ENCODE measurements around the gene STX19.
A peak's percentile ranks its signal among the peaks of the same experiment; 100 is the strongest.

STX19 gene

DNA sequence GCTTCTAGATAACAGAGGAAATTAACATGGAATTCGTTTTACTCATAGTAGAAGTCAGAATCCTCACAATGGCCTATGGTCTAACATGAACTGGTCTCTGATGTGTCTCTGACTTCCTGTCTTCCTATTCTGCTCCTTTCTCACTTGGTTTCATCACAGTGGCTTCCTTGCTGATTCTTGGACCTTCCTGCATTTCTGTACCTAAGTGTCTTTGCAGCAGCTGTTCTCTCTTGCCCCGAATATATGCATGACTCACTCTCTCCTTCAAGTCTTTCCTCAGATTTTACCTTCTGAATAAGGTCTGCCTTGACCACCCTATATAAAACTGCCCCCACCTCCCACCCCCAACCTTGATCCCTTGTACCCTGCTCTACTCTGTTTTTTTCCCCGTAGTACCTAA lies 34.3 kb downstream of the STX19 start:
- Histone ChIP-seq H3K27ac (ENCODE audit: low read length) (no peak overlapping the region), H3K9me3 (ENCODE audit: control insufficient read depth, insufficient read depth, low read length) (no peaks in the 10 kb centered on the region), H3K36me3 (ENCODE audit: control insufficient read depth, insufficient read depth, low read length) (no peaks in the 10 kb centered on the region), H3K4me1 (ENCODE audit: control insufficient read depth, insufficient read depth, low read length) (0 out of 2 replicates have a peak, but pooled peaks cover 1% of the 10 kb centered on the region), H3K27me3 (ENCODE audit: control insufficient read depth, insufficient read depth, low read length) (no peaks in the 10 kb centered on the region), H3K4me3 (ENCODE audit: low read length) (no peak overlapping the region)
- no CpG with 5 or more reads among the region's 3 CpGs for WGBS (ENCODE audit: insufficient coverage, insufficient read length)
- no peak for DNase-seq (ENCODE audit: low read depth, low spot score)

DNA sequence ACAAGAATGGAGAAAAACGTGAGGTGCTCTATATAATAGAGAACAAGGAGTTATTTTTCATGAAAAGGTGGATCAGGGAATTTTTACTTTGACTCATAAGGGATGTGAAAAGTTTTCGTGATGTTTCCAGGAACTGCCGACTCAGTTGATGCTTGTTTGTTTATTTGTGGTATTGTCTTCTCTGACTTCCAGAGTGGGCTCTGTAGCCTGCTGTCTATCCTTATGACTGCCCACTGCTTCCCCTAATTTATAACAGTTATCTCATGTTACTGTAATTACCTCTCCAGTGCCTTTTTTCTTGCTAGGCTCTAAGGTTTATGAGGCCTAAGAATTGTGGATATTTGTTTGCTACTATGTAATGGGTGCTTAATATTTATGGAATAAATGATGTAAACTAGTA lies 36.2 kb downstream of the STX19 start:
- Histone ChIP-seq H3K27me3 (ENCODE audit: control insufficient read depth, insufficient read depth, low read length) (no peaks in the 10 kb centered on the region), H3K36me3 (ENCODE audit: control insufficient read depth, insufficient read depth, low read length) (no peaks in the 10 kb centered on the region), H3K27ac (ENCODE audit: low read length) (no peak overlapping the region), H3K4me1 (ENCODE audit: control insufficient read depth, insufficient read depth, low read length) (0 out of 2 replicates have a peak, but pooled peaks cover 1% of the 10 kb centered on the region), H3K4me3 (ENCODE audit: low read length) (no peak overlapping the region), H3K9me3 (ENCODE audit: control insufficient read depth, insufficient read depth, low read length) (no peaks in the 10 kb centered on the region)
- no peak for DNase-seq (ENCODE audit: low read depth, low spot score)
- 100% methylated on average over 1 of the region's 3 CpGs for WGBS (ENCODE audit: insufficient coverage, insufficient read length)

GRCh38 chr3:93991631-93992030 lies 36.8 kb downstream of the STX19 start:
- Histone ChIP-seq H3K4me1 (ENCODE audit: control insufficient read depth, insufficient read depth, low read length) (0 out of 2 replicates have a peak, but pooled peaks cover 1% of the 10 kb centered on the region), H3K9me3 (ENCODE audit: control insufficient read depth, insufficient read depth, low read length) (no peaks in the 10 kb centered on the region), H3K36me3 (ENCODE audit: control insufficient read depth, insufficient read depth, low read length) (no peaks in the 10 kb centered on the region), H3K4me3 (ENCODE audit: low read length) (no peak overlapping the region), H3K27ac (ENCODE audit: low read length) (no peak overlapping the region), H3K27me3 (ENCODE audit: control insufficient read depth, insufficient read depth, low read length) (no peaks in the 10 kb centered on the region)
- WGBS (ENCODE audit: insufficient coverage, insufficient read length): no CpG with 5 or more reads among the region's 2 CpGs
- DNase-seq (ENCODE audit: low read depth, low spot score): no peak

- Histone ChIP-seq H3K27ac (ENCODE audit: low read length) (no peak overlapping the region), H3K27me3 (ENCODE audit: control insufficient read depth, insufficient read depth, low read length) (no peaks in the 10 kb centered on the region), H3K9me3 (ENCODE audit: control insufficient read depth, insufficient read depth, low read length) (no peaks in the 10 kb centered on the region), H3K4me3 (ENCODE audit: low read length) (no peak overlapping the region), H3K36me3 (ENCODE audit: control insufficient read depth, insufficient read depth, low read length) (no peaks in the 10 kb centered on the region), H3K4me1 (ENCODE audit: control insufficient read depth, insufficient read depth, low read length) (0 out of 2 replicates have a peak, but pooled peaks cover 1% of the 10 kb centered on the region)
- no peak for DNase-seq (ENCODE audit: low read depth, low spot score)
- WGBS (ENCODE audit: insufficient coverage, insufficient read length): no CpG with 5 or more reads among the region's 3 CpGs
Observed at GRCh38 chr3:93989241-93989640, 39.2 kb downstream of the STX19 start.

GRCh38 chr3:93988764-93989163 lies 39.6 kb downstream of the STX19 start:
- Histone ChIP-seq H3K4me3 (ENCODE audit: low read length) (no peak overlapping the region), H3K4me1 (ENCODE audit: control insufficient read depth, insufficient read depth, low read length) (no peaks in the 10 kb centered on the region), H3K27ac (ENCODE audit: low read length) (no peak overlapping the region), H3K27me3 (ENCODE audit: control insufficient read depth, insufficient read depth, low read length) (no peaks in the 10 kb centered on the region), H3K36me3 (ENCODE audit: control insufficient read depth, insufficient read depth, low read length) (no peaks in the 10 kb centered on the region), H3K9me3 (ENCODE audit: control insufficient read depth, insufficient read depth, low read length) (no peaks in the 10 kb centered on the region)
- no CpG with 5 or more reads among the region's 9 CpGs for WGBS (ENCODE audit: insufficient coverage, insufficient read length)
- DNase-seq (ENCODE audit: low read depth, low spot score): no peak

- Histone ChIP-seq H3K4me1 (ENCODE audit: control insufficient read depth, insufficient read depth, low read length) (no peaks in the 10 kb centered on the region), H3K27ac (ENCODE audit: low read length) (no peak overlapping the region), H3K36me3 (ENCODE audit: control insufficient read depth, insufficient read depth, low read length) (no peaks in the 10 kb centered on the region), H3K27me3 (ENCODE audit: control insufficient read depth, insufficient read depth, low read length) (no peaks in the 10 kb centered on the region), H3K9me3 (ENCODE audit: control insufficient read depth, insufficient read depth, low read length) (no peaks in the 10 kb centered on the region), H3K4me3 (ENCODE audit: low read length) (no peak overlapping the region)
- DNase-seq (ENCODE audit: low read depth, low spot score): no peak
Observed at GRCh38 chr3:93988283-93988682, 40.1 kb downstream of the STX19 start.

GRCh38 chr3:93984618-93985017 lies 43.8 kb downstream of the STX19 start:
- H3K27me3 ChIP-seq (ENCODE audit: control insufficient read depth, insufficient read depth, low read length): no peaks in the 10 kb centered on the region
- no peak for DNase-seq (ENCODE audit: low read depth, low spot score)
- WGBS (ENCODE audit: insufficient coverage, insufficient read length): no CpG with 5 or more reads among the region's 5 CpGs
- no peaks in the 10 kb centered on the region for H3K9me3 ChIP-seq (ENCODE audit: control insufficient read depth, insufficient read depth, low read length)
- no peaks in the 10 kb centered on the region for H3K4me1 ChIP-seq (ENCODE audit: control insufficient read depth, insufficient read depth, low read length)
- no peak overlapping the region for H3K27ac ChIP-seq (ENCODE audit: low read length)
- H3K4me3 ChIP-seq (ENCODE audit: low read length): no peak overlapping the region
- H3K36me3 ChIP-seq (ENCODE audit: control insufficient read depth, insufficient read depth, low read length): no peaks in the 10 kb centered on the region

DNA sequence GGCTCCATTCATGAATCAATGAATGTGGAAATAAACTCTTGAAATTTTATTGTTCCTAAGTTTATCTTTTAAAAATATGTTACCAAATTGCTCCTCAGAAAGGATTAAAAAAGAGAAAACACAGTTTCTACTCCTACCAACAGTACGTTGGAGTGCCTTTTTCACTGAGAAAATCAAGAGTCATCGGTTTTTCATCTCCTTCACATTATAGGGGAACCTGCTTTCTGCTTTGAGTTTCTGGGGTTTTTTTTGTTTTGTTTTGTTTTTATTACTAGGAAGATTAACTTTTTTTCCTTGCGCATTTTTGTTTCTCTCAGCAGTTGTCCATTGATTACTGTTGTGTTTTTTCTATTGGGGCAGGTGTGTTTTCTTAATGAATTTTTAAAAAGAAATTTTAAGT lies 45.0 kb downstream of the STX19 start:
- no peaks in the 10 kb centered on the region for H3K9me3 ChIP-seq (ENCODE audit: control insufficient read depth, insufficient read depth, low read length)
- H3K4me3 ChIP-seq (ENCODE audit: low read length): no peak overlapping the region
- H3K4me1 ChIP-seq (ENCODE audit: control insufficient read depth, insufficient read depth, low read length): no peaks in the 10 kb centered on the region
- DNase-seq (ENCODE audit: low read depth, low spot score): no peak
- WGBS (ENCODE audit: insufficient coverage, insufficient read length): no CpG with 5 or more reads among the region's 3 CpGs
- no peaks in the 10 kb centered on the region for H3K36me3 ChIP-seq (ENCODE audit: control insufficient read depth, insufficient read depth, low read length)
- H3K27ac ChIP-seq (ENCODE audit: low read length): no peak overlapping the region
- H3K27me3 ChIP-seq (ENCODE audit: control insufficient read depth, insufficient read depth, low read length): no peaks in the 10 kb centered on the region

- H3K36me3 ChIP-seq (ENCODE audit: control insufficient read depth, insufficient read depth, low read length): no peaks in the 10 kb centered on the region
- no peaks in the 10 kb centered on the region for H3K9me3 ChIP-seq (ENCODE audit: control insufficient read depth, insufficient read depth, low read length)
- no peaks in the 10 kb centered on the region for H3K27me3 ChIP-seq (ENCODE audit: control insufficient read depth, insufficient read depth, low read length)
- DNase-seq (ENCODE audit: low read depth, low spot score): no peak
- H3K27ac ChIP-seq (ENCODE audit: low read length): no peak overlapping the region
- no peak overlapping the region for H3K4me3 ChIP-seq (ENCODE audit: low read length)
- no peaks in the 10 kb centered on the region for H3K4me1 ChIP-seq (ENCODE audit: control insufficient read depth, insufficient read depth, low read length)
- no CpG with 5 or more reads among the region's 13 CpGs for WGBS (ENCODE audit: insufficient coverage, insufficient read length)
Observed at GRCh38 chr3:93981649-93982048, 46.7 kb downstream of the STX19 start.

DNA sequence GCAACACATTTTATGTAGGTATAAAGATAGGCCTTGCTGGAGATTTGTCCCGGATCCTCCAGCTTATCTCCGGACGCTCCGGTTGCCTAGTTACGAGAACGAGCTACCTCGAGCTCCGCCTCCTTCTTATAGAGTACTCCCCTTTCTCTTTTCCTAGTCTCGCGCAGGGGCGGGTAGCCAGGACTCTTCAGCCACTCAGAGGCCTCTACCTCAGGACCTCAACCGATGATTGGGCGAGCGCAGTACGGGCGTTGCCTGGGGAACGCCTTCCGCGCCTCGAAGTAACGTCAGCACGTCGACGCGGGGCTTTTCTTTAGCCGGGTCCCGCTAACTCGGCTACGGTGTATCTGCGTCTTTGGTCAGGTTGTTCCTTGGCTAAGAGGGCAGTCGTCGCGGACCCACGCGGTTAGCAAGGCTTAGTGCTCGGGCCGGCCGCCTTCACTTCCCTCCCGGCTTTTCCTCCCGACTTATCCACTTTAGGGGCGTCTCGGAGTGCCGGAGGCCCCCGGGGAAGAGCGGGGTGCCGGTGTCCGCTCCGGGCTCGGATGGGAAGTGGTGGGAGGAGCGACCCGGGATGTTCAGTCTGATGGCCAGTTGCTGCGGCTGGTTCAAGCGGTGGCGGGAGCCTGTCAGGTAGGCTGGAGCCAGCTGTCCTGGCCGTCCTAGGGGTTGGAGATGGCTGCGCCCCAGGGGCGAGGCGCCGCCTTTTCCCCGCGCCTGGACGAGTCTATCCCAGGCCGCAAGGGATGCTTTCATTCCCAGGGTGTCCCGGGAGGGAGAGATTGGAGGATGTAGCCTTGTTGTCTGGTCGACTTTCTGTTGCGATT lies 48.3 kb downstream of the STX19 start, which contains the start of gene ARL13B:
Gene ARL13B (plus strand): TSS at position 306 of the 827 bp plus-strand sequence. CDS start 269 bp downstream, at position 575.
- H3K9me3 ChIP-seq (ENCODE audit: control insufficient read depth, insufficient read depth, low read length): no peaks in the 10 kb centered on the region
- DNase-seq (ENCODE audit: low read depth, low spot score): peak; percentile 95
- H3K4me3 ChIP-seq (ENCODE audit: low read length): peak within 1 kb of the TSS; percentile 44
- no peaks in the 10 kb centered on the region for H3K4me1 ChIP-seq (ENCODE audit: control insufficient read depth, insufficient read depth, low read length)
- no peak within 1 kb of the TSS for H3K27ac ChIP-seq (ENCODE audit: low read length)
- H3K27me3 ChIP-seq (ENCODE audit: control insufficient read depth, insufficient read depth, low read length): no peaks in the 10 kb centered on the region
- H3K36me3 ChIP-seq (ENCODE audit: control insufficient read depth, insufficient read depth, low read length): no peaks in the 10 kb centered on the region
- WGBS (ENCODE audit: insufficient coverage, insufficient read length): no CpG with 5 or more reads among the region's 66 CpGs
